Measurements from ENCODE around the gene IGFL3.
"Not testable (repeated sequence)": the region's sequence is repeated elsewhere in the genome, so short reads cannot be mapped to it uniquely, and the experiment has no call there.

Gene IGFL3

GRCh38 chr19:46118136-46118535 lies 6.4 kb downstream of the IGFL3 start:
- no peak for DNase-seq

- DNase-seq, result no peak
Observed at GRCh38 chr19:46116121-46116520, 8.4 kb downstream of the IGFL3 start.

GRCh38 chr19:46115396-46116106 lies 8.9 kb downstream of the IGFL3 start:
- DNase-seq, result peak; percentile 4

- no peak for DNase-seq
Observed at GRCh38 chr19:46113726-46114125, 10.8 kb downstream of the IGFL3 start.

- no peak for DNase-seq
Observed at GRCh38 chr19:46112527-46112926, 12.0 kb downstream of the IGFL3 start.

GRCh38 chr19:46111376-46111775 lies 13.1 kb downstream of the IGFL3 start:
- DNase-seq, result no peak

- no peak for DNase-seq
Observed at GRCh38 chr19:46109876-46110275, 14.6 kb downstream of the IGFL3 start.

- DNase-seq, result no peak
Observed at GRCh38 chr19:46107371-46107770, 17.1 kb downstream of the IGFL3 start.

GRCh38 chr19:46102333-46102732 lies 22.2 kb downstream of the IGFL3 start:
- DNase-seq, result not testable (repeated sequence)

- no peak for DNase-seq
Observed at GRCh38 chr19:46101293-46101692, 23.2 kb downstream of the IGFL3 start.

- no peak for DNase-seq
Observed at GRCh38 chr19:46100344-46100743, 24.1 kb downstream of the IGFL3 start.

- DNase-seq, result no peak
Observed at GRCh38 chr19:46090444-46090843, 34.0 kb downstream of the IGFL3 start.

GRCh38 chr19:46089432-46089831 lies 35.1 kb downstream of the IGFL3 start:
- DNase-seq, result no peak

GRCh38 chr19:46088101-46088500 lies 36.4 kb downstream of the IGFL3 start:
- DNase-seq, result no peak

GRCh38 chr19:46085888-46086287 lies 38.6 kb downstream of the IGFL3 start:
- DNase-seq, result no peak

GRCh38 chr19:46082728-46083050 lies 41.8 kb downstream of the IGFL3 start:
- no peak for DNase-seq

- DNase-seq, result peak; percentile 52
Observed at GRCh38 chr19:46081928-46082727, 42.4 kb downstream of the IGFL3 start.

- no peak for DNase-seq
Observed at GRCh38 chr19:46080561-46080960, 43.9 kb downstream of the IGFL3 start.

- no peak for DNase-seq
Observed at GRCh38 chr19:46079576-46079975, 44.9 kb downstream of the IGFL3 start.

- not testable (repeated sequence) for DNase-seq
Observed at GRCh38 chr19:46078573-46079332, 45.7 kb downstream of the IGFL3 start.

- DNase-seq, result no peak
Observed at GRCh38 chr19:46077815-46078167, 46.7 kb downstream of the IGFL3 start.

- peak; percentile 93 for DNase-seq
Observed at GRCh38 chr19:46076951-46077814, 47.3 kb downstream of the IGFL3 start.
